ENCODE measurements around the gene CASP7. TPM values are rescaled to one million over a fixed set of nuclear protein-coding genes. Genes with fewer than 3 reads are reported as not detected.

Gene CASP7
- total RNA-seq, 4 donors from 2014 or later: 11.6 to 17.2 (median 13.8) TPM

DNA sequence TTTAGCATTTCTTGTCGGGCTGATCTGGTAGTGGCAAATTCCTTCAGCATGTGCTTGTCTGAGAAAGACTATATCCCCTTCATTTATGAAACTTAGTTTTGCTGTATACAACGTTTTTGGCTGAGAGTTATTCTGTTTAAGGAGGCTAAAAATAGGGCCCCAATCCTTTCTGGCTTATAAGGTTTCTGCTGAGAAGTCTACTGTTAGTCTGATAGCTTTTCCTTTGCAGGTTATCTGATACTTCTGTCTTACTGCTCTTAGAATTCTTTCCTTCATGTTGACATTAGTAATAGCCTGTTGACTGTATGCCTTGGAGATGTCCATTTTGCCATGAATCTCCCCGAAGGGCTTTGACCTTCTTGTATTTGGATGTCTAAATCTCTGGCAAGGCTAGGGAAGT is 9.9 kb downstream of the CASP7 start:
- Histone ChIP-seq H3K27me3 (no peaks in the 10 kb centered on the region), H3K27ac (no peak overlapping the region), H3K9me3 (no peaks in the 10 kb centered on the region), H3K36me3 (no peaks in the 10 kb centered on the region), H3K4me3 (replicated peaks in 1 of 3) (no peak overlapping the region), H3K4me1 (no peaks in the 10 kb centered on the region)
- no peak for TF ChIP-seq POLR2A (IDR thresholded peaks at IDR 0.05)
- no peak for TF ChIP-seq CTCF (IDR thresholded peaks at IDR 0.05)
- no peak for DNase-seq
- intact Hi-C loops (cut with DNase I): no loop called here
- WGBS, 2 donors: 72% methylated on average over 3 of the region's 3 CpGs

GRCh38 chr10:113690749-113691148 is 11.0 kb downstream of the CASP7 start:
- 64 to 65% methylated on average over 3 of the region's 3 CpGs for WGBS, 2 donors
- TF ChIP-seq CTCF (IDR thresholded peaks at IDR 0.05) (no peak), POLR2A (IDR thresholded peaks at IDR 0.05) (no peak)
- intact Hi-C loops (cut with DNase I): no loop called here
- Histone ChIP-seq H3K36me3 (no peaks in the 10 kb centered on the region), H3K4me1 (no peaks in the 10 kb centered on the region), H3K27ac (no peak overlapping the region), H3K4me3 (replicated peaks in 1 of 3) (no peak overlapping the region), H3K27me3 (no peaks in the 10 kb centered on the region), H3K9me3 (no peaks in the 10 kb centered on the region)
- no peak for DNase-seq

- no peaks in the 10 kb centered on the region for H3K4me1 ChIP-seq
- no peaks in the 10 kb centered on the region for H3K36me3 ChIP-seq
- WGBS, 2 donors: 80 to 100% methylated on average over 1 to 2 of the region's 2 CpGs
- H3K9me3 ChIP-seq: no peaks in the 10 kb centered on the region
- no peaks in the 10 kb centered on the region for H3K27me3 ChIP-seq
- no peak overlapping the region for H3K4me3 ChIP-seq (replicated peaks in 1 of 3)
- TF ChIP-seq POLR2A (IDR thresholded peaks at IDR 0.05) (no peak), CTCF (IDR thresholded peaks at IDR 0.05) (no peak)
- no peak for DNase-seq
- intact Hi-C loops (cut with DNase I): no loop called here
- H3K27ac ChIP-seq: no peak overlapping the region
Observed at GRCh38 chr10:113691381-113691780, 11.7 kb downstream of the CASP7 start.

GRCh38 chr10:113692271-113692670 is 12.6 kb downstream of the CASP7 start:
- H3K9me3 ChIP-seq: no peaks in the 10 kb centered on the region
- H3K27me3 ChIP-seq: no peaks in the 10 kb centered on the region
- WGBS, 2 donors: 89 to 95% methylated on average over 6 of the region's 6 CpGs
- TF ChIP-seq CTCF (IDR thresholded peaks at IDR 0.05) (no peak), POLR2A (IDR thresholded peaks at IDR 0.05) (no peak)
- H3K27ac ChIP-seq: no peak overlapping the region
- H3K4me1 ChIP-seq: no peaks in the 10 kb centered on the region
- H3K36me3 ChIP-seq: peaks cover 0 to under 1% of the 10 kb centered on the region in 2 donors
- intact Hi-C loops (cut with DNase I): no loop called here
- H3K4me3 ChIP-seq (replicated peaks in 1 of 3): no peak overlapping the region
- DNase-seq: no peak

DNA sequence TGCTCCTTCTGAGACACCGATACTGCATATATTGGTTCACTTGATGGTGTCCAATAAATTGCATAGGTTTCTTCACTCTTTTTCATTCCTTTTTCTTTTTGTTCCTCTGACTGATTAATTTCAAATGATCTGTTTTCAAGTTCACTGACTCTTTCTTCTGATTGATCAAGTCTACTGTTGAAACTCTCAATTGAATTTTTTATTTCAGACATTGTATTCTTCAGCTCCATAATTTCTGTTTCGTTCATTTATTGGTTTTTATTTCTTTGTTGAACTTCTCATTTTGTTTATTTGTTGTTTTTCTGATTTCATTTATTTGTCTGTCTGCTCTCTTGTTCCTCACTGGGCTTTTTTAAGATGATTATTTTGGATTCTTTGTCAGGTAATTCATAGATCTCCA is 13.6 kb downstream of the CASP7 start:
- Histone ChIP-seq H3K9me3 (no peaks in the 10 kb centered on the region), H3K27ac (no peak overlapping the region), H3K36me3 (peaks cover 9 to 12% of the 10 kb centered on the region in 2 donors), H3K4me1 (no peaks in the 10 kb centered on the region), H3K27me3 (no peaks in the 10 kb centered on the region), H3K4me3 (replicated peaks in 1 of 3) (no peak overlapping the region)
- TF ChIP-seq POLR2A (IDR thresholded peaks at IDR 0.05) (no peak), CTCF (IDR thresholded peaks at IDR 0.05) (no peak)
- intact Hi-C loops (cut with DNase I): no loop called here
- no peak for DNase-seq
- WGBS, 2 donors: 87 to 97% methylated on average over 2 of the region's 2 CpGs
